Measurements from ENCODE around the gene KLHL18.

DNA sequence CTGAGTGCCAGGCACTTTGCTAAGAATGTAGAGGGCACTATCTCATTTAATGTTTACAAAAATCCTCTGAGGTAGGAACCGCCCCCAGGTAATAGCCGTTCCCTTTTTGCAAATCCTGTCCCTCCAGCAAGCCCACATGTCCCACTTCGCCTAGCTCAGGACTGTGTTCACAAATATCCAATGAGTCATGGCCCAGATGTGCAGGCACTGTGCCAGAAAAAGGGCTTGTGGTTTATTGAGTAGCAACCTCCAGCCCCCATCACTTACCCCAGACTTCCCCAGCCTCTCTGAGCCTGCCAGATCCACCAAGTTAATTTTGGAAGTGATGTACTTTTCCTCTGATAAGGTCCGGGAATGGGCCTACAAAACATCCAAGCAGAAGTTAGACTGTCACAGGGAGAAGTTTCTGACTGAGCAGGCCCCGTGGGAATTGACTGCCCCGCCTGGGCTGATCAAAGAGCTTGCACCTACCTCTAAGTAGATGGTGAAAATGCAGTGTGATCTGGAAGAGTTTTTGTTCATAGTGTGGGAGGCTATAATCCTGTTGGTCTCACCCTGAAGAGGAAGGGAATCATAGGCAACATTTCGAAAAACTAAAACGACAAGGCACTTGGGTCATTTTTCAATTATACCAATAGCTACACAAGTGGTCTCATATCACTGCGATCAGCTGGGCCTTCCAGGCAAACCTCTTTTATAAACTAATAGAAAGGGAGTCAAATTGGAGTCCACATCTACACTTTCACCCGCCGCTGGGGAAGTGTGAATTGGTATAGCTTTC is 15.8 kb upstream of the KLHL18 start:
- no peak for TF ChIP-seq EZH2phosphoT487 (IDR thresholded peaks at IDR 0.05; ENCODE audit: borderline replicate concordance)
- TF ChIP-seq, protein P1, sequence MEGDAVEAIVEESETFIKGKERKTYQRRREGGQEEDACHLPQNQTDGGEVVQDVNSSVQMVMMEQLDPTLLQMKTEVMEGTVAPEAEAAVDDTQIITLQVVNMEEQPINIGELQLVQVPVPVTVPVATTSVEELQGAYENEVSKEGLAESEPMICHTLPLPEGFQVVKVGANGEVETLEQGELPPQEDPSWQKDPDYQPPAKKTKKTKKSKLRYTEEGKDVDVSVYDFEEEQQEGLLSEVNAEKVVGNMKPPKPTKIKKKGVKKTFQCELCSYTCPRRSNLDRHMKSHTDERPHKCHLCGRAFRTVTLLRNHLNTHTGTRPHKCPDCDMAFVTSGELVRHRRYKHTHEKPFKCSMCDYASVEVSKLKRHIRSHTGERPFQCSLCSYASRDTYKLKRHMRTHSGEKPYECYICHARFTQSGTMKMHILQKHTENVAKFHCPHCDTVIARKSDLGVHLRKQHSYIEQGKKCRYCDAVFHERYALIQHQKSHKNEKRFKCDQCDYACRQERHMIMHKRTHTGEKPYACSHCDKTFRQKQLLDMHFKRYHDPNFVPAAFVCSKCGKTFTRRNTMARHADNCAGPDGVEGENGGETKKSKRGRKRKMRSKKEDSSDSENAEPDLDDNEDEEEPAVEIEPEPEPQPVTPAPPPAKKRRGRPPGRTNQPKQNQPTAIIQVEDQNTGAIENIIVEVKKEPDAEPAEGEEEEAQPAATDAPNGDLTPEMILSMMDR (conservative IDR thresholded peaks at IDR 0.05; ENCODE audit: low read length), result no peak
